ENCODE measurements around the gene IL1RAPL1.

Gene IL1RAPL1

DNA sequence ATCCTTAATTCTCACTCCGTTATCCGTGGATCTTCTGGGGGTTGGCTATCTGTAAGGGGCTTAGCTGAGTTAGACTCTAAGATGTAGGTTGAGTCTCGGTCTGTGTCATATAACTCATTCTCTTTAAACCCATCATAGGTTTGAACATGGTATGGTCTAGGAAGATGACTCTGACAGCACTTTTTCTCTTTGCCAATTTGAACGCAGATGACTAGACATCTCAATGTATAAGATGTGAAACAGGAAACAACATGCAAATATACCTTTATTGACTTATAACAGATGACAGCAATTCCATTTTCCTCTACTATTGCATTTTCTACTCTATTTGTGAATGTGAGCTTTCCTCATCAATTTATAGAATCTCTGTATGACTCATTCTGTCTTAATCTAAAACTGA is 993.3 kb downstream of the IL1RAPL1 start:
- DNase-seq (ENCODE audit: insufficient read length, low spot score) (no peak), FAIRE-seq (peak; percentile 11)

DNA sequence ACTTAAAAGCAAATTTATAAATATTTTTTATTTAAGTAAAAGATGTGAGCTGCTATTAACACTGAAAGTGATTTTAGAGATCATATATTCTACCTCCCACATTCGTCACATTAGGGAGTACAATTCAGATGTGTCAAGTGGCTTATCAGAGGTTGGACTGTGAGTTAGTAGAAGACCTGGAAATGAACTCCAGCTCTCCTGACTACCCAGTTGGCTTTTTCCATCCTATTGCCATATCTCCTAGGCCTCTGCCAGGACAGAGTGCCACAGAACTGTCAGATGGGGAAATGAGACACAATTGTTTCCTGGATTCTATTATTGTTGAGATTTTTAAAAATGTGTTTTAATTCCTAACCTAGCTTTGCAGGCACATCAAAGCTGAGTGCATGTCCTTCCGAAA is 994.0 kb downstream of the IL1RAPL1 start:
- DNase-seq (ENCODE audit: insufficient read length, low spot score) (no peak), FAIRE-seq (peak; percentile 31)

DNA sequence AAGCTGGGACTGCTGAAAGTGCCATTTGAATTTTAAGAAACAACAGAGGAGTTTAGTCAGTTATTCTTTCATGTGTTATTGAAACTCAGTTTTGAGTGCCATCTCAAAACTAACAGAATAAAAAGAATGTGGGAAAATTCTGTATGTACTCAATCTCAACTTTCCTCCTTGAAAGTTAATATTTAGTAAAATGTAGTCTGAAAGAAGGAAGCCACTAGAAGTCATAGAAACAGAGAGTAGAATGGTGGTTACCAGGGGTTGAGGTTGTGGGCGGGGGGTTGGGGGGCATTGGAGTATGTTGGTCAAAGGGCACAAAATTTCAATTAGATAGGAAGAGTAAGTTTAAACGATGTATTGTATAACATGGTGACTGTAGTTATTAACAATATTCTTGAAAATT is 999.9 kb downstream of the IL1RAPL1 start:
- FAIRE-seq = no peak
- no peak for DNase-seq (ENCODE audit: insufficient read length, low spot score)

DNA sequence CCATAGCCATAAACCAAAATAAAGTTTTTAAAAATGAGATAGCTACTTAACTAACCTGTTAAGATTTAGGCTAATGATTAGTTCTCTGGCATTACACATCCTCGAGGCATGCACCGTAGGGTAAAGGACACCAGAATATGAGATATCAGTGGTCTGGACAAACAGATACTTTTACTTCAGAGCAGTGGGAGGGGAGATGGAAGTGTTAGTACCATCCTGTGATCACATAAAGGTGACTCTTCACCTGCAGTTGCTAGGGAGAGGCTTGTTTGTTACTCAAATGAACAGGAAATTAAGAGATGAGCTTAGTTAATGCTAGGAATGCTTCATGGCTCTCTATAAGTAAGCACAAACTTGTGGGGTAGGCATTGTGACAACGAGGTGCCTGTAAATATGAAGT is 1003.7 kb downstream of the IL1RAPL1 start:
- peak; percentile 58 for FAIRE-seq
- DNase-seq (ENCODE audit: insufficient read length, low spot score) = no peak

DNA sequence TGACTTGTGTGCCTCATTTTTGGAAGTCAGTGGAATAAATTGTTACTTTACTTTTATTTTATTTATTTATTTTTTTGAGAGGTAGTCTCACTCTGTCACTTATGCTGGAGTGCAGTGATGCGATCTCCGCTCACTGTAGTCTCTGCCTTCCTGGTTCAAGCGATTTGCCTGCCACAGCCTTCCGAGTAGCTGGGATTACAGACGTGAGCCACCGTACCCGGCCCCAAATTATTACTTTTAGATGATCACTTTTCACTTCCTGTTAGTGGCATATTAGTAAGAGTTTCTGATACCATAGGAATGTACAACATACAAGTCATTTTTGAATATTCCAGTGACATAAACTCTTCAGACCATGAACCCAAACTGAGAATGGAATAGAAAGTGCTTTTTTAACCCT is 1017.1 kb downstream of the IL1RAPL1 start:
- FAIRE-seq = no peak
- DNase-seq (ENCODE audit: insufficient read length, low spot score) = no peak

DNA sequence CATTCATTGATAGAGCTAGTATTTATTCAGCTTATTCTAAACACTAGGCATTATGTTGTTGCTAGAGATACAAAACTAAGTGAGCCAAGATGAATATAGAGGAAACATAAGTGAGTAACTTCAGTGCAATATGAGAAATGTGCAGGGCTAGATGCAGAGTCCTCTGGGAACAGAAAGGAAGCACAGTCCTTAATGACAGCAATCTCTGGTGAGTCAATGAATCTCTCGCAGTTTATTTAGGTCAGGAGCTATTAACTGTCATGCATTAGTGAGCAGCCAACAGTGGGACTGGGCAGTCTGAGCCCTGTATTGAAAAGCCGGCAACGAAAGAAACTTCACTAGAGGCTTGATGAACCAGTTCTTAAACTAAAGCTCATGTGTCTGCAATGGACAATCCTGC is 1030.0 kb downstream of the IL1RAPL1 start:
- DNase-seq (ENCODE audit: insufficient read length, low spot score) (no peak), FAIRE-seq (no peak)

DNA sequence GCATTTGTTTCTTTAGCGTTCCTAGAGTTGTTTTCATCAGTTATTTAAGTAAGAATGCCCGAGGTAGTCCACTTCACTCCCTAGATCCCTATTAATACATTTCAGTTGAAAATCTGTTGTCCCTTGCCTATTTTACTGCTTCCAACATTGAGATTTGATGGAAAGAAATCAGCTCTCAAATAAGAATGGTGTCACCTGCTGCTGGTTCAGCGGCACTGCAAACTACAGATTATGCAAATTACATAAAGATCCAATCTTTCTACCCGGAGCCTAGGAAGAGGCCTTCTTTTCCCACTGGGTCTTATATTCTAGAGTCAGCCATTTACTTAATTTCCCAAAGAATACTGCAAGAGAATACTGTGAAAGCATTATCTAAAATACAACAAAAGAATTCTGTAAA is 1030.5 kb downstream of the IL1RAPL1 start:
- no peak for FAIRE-seq
- DNase-seq (ENCODE audit: insufficient read length, low spot score) = no peak

DNA sequence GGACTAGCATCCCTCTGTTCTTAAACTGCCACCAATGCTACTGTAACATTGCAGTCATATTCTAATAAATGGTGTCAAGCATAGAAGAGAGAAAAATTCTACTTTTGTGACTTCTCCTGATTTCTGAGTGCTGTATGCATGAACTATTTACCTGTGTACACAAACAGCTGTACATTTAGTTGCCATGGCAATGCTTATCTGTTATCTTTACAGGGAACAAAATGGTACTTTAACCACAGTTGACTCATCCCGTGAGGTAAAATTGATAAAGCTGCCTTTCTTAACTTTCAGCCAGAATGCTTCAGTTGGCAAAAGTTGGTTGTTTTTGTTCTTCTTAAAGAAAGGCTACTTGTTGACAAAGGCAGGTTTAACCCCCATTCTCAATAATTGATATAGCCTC is 1040.6 kb downstream of the IL1RAPL1 start:
- no peak for FAIRE-seq
- DNase-seq (ENCODE audit: insufficient read length, low spot score) = no peak

DNA sequence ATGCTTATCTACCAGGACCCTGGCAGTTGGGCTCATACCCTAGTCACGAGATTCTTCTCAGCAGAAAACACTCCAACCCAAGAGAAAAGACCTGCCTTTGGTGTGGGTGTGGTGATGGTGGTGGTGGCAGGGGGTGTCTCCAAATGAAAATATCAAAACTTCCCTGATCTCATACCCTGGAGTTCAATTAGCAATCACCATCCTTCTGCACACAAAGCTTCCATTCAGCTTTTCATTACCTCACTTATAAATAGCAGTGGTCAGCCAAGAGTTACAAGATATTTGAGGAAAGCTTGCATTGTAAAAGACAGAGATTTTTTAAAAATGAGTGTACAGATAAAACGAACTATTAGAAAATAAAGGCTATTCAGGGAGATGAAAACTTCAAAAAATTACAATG is 1047.3 kb downstream of the IL1RAPL1 start:
- no peak for FAIRE-seq
- no peak for DNase-seq (ENCODE audit: insufficient read length, low spot score)

DNA sequence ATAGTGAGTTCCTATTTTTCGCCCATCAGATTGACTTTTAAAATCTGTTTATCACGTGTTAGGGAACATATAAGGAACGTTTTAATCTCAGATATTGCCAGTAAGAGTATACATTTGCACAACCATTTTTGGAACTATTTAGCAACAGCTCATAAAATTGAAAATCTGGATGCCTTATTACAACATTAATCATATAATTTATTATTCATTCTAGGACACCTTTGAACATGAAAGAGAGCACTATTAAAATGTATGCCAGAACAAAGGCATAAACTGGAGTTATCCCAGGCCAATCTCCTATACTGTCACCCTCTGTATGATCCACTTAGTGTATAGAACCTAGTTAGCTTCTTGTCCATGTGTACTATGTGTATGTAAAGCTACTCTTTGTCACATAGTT is 1049.1 kb downstream of the IL1RAPL1 start:
- no peak for DNase-seq (ENCODE audit: insufficient read length, low spot score)
- no peak for FAIRE-seq

DNA sequence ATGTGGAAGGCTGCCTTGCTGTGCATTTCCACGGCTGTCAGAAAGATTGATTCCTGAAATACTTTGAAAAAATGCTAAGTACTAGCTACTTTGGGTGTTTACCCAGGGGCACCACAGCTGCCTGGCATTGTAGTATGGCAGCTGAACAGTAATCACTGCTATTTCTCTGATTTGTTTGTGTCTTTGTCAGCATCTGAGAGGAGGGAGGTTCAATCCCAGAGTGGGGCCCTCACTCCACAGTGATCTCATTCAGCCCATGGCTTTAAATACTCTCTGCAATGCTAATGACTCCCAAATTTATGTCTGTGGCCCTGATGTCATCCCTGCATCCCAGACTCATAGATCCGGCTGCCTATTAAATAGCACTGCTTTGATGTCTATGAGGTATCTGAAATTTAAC is 1052.9 kb downstream of the IL1RAPL1 start:
- FAIRE-seq (no peak), DNase-seq (ENCODE audit: insufficient read length, low spot score) (no peak)

DNA sequence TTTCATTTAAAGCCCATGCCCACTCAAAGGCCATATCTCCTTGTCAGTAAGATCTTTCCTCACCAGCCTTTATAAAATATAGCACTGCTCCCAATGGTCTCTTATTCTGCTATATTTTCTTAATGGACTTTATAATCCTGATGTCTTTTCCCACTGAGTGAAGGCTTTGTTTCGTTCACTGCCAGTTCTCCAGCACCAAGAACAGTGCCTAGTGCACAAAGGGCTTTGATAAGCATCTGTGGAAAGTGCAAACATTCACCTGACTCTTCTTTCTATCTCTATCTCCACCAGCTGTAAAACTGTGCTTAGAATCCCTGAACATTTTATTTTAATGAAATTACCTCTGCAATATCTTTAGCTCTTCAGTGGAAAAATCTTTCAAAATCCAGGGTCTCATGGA is 1054.2 kb downstream of the IL1RAPL1 start:
- no peak for DNase-seq (ENCODE audit: insufficient read length, low spot score)
- peak; percentile 45 for FAIRE-seq

DNA sequence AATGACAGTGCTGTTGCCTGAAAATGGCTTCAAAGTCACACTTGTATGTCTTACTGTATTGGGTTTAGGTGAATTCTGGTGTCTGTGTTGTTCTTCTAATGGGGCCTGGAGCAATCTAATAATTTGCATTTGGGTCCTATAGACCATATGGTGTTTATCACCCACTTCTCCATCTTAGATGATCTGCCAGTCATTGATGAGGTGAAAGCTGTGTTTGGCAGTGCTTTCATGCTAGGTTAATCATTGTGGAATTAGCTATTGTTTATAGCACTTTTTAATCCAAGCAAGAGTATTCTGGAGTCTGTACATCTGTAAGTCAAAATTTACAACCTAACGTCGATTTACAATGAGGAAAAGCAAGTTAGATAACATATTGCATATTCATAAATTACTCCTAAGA is 1055.9 kb downstream of the IL1RAPL1 start:
- DNase-seq (ENCODE audit: insufficient read length, low spot score) (no peak), FAIRE-seq (no peak)

DNA sequence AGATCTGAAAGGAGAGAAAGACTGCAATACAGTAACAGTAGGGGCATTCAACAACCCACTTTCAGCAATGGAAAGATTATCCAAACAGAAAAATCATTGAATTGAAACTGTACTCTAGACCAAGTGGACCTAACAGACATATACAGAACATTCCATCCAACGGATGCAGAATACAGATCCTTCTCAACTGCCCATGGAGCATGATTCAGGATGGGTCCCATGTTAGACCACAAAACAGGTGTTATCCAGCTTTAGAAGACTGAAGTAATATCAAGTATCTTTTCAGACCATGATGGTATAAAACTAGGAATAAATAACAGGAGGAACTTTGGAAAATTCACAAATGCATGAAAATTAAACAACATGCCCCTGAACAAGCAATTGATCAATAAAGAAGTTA is 1060.9 kb downstream of the IL1RAPL1 start:
- DNase-seq (ENCODE audit: insufficient read length, low spot score) (no peak), FAIRE-seq (no peak)

DNA sequence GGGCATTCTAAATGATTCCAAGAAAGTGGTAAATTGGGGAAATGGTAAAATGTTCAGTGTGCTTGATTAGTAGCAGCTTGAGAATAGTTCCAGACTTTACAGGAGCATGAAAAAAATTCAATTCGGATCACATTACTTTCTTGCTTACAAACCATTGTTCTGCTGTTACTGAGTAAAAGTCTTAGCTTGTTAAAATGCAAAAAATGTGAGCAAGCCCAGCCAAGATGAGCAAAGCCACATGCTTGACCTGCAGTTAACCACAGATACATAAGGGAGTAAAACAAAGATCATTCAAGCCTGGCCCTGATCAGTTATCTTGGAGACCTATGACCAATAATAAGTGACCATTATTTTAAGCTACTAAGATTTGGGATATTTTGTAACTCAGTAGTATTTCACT is 1065.2 kb downstream of the IL1RAPL1 start:
- DNase-seq (ENCODE audit: insufficient read length, low spot score) (no peak), FAIRE-seq (peak; percentile 57)

DNA sequence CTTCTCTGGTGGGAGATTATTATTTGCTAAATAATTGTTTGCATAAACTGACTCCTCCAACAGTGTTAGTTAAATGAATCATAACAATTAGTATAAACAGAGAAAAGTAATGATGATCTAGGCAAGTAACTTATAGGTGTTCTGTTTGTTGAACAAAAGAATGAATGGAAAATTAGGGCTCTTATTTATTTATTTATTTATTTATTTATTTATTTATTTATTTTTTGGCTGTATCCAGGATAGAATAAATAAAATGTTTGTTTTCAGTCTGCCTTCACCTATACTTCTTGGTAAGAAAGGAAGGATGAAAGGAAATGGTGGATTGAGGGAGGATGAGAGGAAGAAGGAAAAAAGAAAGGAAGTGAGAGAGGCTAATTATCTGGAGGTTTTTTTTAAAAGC is 1066.5 kb downstream of the IL1RAPL1 start:
- no peak for FAIRE-seq
- DNase-seq (ENCODE audit: insufficient read length, low spot score) = no peak

DNA sequence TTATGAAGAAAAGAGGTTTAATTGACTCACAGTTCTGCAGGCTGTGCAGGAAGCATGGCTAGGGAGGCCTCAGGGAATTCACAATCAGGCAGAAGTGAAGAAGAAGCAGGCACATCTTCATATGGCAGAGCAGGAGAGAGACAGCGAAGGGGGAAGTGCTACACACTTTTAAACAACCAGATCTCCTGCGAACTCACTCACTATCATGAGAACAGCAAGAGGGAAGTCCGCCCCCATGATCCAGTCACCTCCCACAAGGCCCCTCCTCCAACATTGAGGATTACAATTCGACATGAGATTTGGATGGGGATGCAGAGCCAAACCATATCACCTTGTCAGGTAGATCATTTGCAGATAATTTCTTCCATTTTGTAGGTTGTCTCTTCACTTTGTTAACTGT is 1072.7 kb downstream of the IL1RAPL1 start:
- DNase-seq (ENCODE audit: insufficient read length, low spot score) (no peak), FAIRE-seq (peak; percentile 51)

DNA sequence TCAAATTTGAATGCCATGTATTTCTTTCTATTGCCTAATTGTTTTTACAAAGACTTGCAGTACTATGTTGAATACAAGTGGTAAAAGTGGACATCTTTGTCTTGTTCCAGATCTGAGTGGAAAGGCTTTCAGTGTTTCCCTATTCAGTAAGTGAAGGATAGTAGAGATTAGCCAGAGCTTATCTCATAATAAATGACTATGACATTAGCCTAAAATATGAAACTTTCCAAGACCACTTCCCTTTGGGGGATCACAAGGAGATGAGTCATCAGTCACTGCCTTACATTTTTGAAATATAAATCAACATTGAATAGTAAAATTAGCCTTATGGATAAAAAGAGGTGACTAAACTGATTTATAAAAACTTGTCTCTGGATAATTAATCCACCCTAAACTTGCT is 1074.0 kb downstream of the IL1RAPL1 start:
- DNase-seq (ENCODE audit: insufficient read length, low spot score) (no peak), FAIRE-seq (no peak)

DNA sequence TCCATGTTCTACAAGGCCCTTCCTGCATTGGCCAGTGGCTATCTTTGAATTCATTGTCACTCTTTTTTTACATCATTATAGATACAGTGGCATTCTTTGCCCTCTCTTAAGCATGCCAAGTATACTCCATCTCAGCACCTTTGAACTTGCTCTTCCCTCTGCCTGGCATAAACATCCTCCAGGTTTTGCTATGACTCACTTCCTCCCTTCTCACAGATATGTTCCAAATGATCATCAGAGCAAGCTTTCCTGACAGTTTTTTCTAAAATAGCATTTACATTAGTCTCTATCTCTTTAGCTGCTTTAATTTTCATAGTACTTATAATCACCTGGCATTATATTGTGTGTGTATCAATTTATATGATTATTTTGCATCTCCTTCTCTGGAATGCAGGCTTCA is 1074.9 kb downstream of the IL1RAPL1 start:
- no peak for DNase-seq (ENCODE audit: insufficient read length, low spot score)
- FAIRE-seq = peak; percentile 87

DNA sequence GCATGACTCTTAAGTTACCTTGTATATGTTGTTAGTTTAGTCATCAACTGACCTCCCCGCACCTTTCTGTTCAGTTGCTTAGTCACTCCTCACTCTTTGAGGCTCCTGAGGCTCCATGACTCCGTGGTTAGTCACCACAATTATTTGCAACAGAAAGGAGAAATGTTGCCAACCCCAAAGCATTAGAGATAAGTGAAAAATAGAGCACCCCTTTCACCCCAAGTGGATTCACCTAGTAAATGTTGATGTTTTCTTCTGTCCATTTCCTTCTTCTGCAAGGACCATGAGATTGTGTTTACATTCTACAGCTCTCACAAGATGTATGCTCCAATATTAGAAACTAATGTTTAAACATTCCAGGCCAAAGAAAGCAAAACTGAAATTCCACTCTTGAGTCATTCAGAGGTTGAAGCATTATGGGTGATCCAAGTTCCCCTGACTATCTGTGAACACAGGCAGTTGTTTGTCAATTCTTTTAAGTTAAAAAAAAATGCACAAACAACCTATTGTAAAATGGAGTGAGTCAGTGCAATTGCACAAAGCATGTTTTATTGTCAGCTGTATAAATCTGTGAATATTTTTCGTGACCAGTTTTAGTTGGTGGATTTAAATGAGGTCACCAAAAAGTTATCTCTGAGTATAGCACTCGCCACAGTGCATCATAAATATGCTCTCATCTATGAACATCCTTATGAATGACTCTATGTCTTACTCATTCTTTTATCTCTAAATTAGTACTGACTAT is 1075.7 kb downstream of the IL1RAPL1 start:
- FAIRE-seq (peak; percentile 11), DNase-seq (ENCODE audit: insufficient read length, low spot score) (no peak)

DNA sequence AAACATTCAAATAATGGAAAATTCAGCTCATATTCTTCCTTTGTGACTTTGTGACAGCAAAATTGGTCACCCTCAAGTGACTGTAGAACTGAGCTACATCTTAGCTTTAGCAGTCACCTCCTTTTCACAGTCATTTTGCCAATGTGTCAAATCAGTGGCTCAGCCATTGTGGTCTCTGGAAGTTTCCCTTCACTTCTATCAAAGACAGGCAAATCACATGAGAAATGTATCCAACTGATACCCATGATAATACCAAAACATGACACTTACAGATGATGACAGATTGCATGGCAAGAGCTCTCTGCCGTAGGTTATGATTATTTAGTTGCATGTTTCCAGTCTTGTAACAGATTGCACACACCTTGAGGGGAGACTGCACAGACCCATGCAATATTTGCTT is 1078.3 kb downstream of the IL1RAPL1 start:
- no peak for FAIRE-seq
- DNase-seq (ENCODE audit: insufficient read length, low spot score) = no peak

DNA sequence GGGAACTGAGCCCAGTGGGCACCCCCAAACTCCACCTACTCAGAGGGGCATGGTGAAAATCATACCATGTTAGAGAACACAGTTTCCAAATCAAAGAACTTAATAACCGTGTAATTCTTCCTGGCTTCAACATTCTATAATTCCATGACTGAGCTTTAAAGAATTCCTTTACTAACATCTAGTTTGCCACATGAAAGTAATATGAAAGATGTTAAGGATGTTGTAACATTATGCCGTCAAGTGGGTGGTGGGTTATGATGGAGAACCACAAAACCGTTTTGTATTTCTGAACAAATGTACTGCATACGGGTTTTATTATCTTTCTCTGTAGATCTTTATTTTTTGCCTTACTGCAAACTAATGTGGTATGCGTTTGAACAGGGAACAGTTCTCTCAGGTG is 1079.1 kb downstream of the IL1RAPL1 start:
- DNase-seq (ENCODE audit: insufficient read length, low spot score) = no peak
- no peak for FAIRE-seq

DNA sequence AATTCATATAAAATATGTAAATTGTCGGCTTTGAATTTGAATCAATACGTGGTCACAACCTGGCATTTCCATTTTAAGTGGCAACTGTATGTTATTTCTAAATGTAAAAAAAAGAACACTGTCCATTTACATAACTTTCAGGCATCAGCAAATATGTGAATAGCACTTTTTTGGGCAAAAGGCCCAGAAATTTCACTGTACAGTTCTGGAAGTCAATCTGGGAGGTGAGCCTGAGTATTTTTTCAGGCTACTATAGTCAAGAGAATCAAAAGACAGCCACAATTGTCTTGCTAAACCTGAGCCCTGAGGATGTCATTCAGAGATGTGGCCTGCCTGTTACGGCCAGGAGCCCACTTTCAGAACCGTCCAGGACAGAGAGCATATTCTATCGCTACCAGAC is 1084.2 kb downstream of the IL1RAPL1 start:
- no peak for DNase-seq (ENCODE audit: insufficient read length, low spot score)
- no peak for FAIRE-seq
